OCI-LY3 (cell line): ENCODE results near the gene CSNK1G2.

Source experiments
- CTCF ChIP-seq: fragments of 200-600, 300-600 bp; sonication (generic); IDR thresholded peaks from 2 replicates; pipeline ENCODE4 v1.5.1; 2014; ENCODE audit warnings: antibody characterized with exemption, low read length, low read depth
- EZH2phosphoT487 ChIP-seq: fragments of 200-600 bp; shearing (Covaris generic); IDR thresholded peaks from 2 replicates; pipeline ENCODE4 v1.6.1; 2018; ENCODE audit warnings: antibody characterized with exemption, mixed run types, low read depth

- TF ChIP-seq CTCF, result no peak
- no peak for TF ChIP-seq EZH2phosphoT487
These were observed 33.6 kb downstream of the CSNK1G2 start for GRCh38 chr19:1974381-1975161.
